CD4-positive, alpha-beta T cell (primary cell): ENCODE data around the gene CITED4. TPM values are rescaled to one million over a fixed set of nuclear protein-coding genes. Genes with fewer than 3 reads are reported as not detected.

Experiments used
- ATAC-seq: fragments of 200-7000 bp; cut with Tn5 transposase; one replicate; pipeline ENCODE4 v1.10.0; 2022; ENCODE audit warnings: mild to moderate bottlenecking; ENCODE audit not compliant: poor library complexity
- CTCF ChIA-PET: fragments of 350-600 bp; sonication (Branson Sonifier 250); formaldehyde crosslinking; loops from one replicate; lab custom pipeline; 2021; ENCODE audit warnings: antibody characterized with exemption, inconsistent platforms; lab: Charles Lee
- POLR2A ChIA-PET: fragments of 350-600 bp; sonication (Branson Sonifier 250); formaldehyde crosslinking; loops from one replicate; lab custom pipeline; 2021; ENCODE audit warnings: antibody characterized with exemption, inconsistent platforms; lab: Charles Lee
- DNase-seq, 14 experiments: peaks; one replicate each; pipeline ENCODE4 v3.0.0-alpha.2; 2013 to 2020; ENCODE audit warnings: mixed read lengths in 2 of 14
- H3K27ac ChIP-seq, 2 donors: one replicate each; pipeline versions ENCODE4 v1.5.1 to v1.7.0; 2013; ENCODE audit warnings: low read length in 2 of 2, low read depth in 1 of 2, mild to moderate bottlenecking in 1 of 2
- H3K27me3 ChIP-seq, 2 experiments: 1 replicate in 1 of 2; 2 replicates in 1 of 2; pipeline versions ENCODE4 v1.6.1 to v1.7.0; 2013; ENCODE audit warnings: low read length in 2 of 2, control low read depth in 1 of 2, mild to moderate bottlenecking in 1 of 2, moderate library complexity in 1 of 2; ENCODE audit not compliant: insufficient read depth in 2 of 2, control insufficient read depth in 1 of 2
- H3K36me3 ChIP-seq: one replicate; pipeline ENCODE4 v1.6.1; 2013; ENCODE audit warnings: low read length, control low read depth; ENCODE audit not compliant: insufficient read depth
- H3K4me1 ChIP-seq: one replicate; pipeline ENCODE4 v1.6.1; 2013; ENCODE audit warnings: low read length, control low read depth; ENCODE audit not compliant: insufficient read depth
- H3K4me3 ChIP-seq: one replicate; pipeline ENCODE4 v1.5.1; 2013; ENCODE audit warnings: mild to moderate bottlenecking, low read length, moderate library complexity
- H3K9me3 ChIP-seq, 2 experiments: 1 replicate in 1 of 2; 2 replicates in 1 of 2; pipeline versions ENCODE4 v1.6.1 to v1.7.0; 2013; ENCODE audit warnings: low read length in 2 of 2, mild to moderate bottlenecking in 2 of 2, control low read depth in 1 of 2, moderate library complexity in 1 of 2; ENCODE audit not compliant: control insufficient read depth in 1 of 2, insufficient read depth in 1 of 2
- H3K27ac Mint-ChIP-seq: one replicate; pipeline ENCODE4 v1.8.0; 2020; ENCODE audit warnings: mixed read lengths
- H3K27me3 Mint-ChIP-seq: one replicate; pipeline ENCODE4 v1.8.0; 2021; ENCODE audit warnings: mixed read lengths
- H3K36me3 Mint-ChIP-seq: one replicate; pipeline ENCODE4 v1.8.0; 2021; ENCODE audit warnings: low read depth, mixed read lengths
- H3K4me1 Mint-ChIP-seq: one replicate; pipeline ENCODE4 v1.8.0; 2021; ENCODE audit warnings: low read depth, mixed read lengths
- H3K4me3 Mint-ChIP-seq: one replicate; pipeline ENCODE4 v1.8.0; 2020; ENCODE audit warnings: mild to moderate bottlenecking, mixed read lengths
- H3K9me3 Mint-ChIP-seq: one replicate; pipeline ENCODE4 v1.8.0; 2020; ENCODE audit warnings: mixed read lengths
- intact Hi-C, 2 experiments: fragments of 100-400 bp; cut with DNase I in 1 of 2; cut with micrococcal nuclease in 1 of 2; formaldehyde crosslinking; loops; one replicate each; pipeline versions ENCODE4 v1.15.1 to v1.9.0; 2023 to 2025; cut with DNase I, micrococcal nuclease
- total RNA-seq, 174 experiments: library from RNA in 2 of 174; stranded (reverse) in 2 of 174; gene quantifications; one replicate each; pipeline ENCODE4 v1.2.3 and lab custom pipeline; 2021 to 2026
- TF ChIP-seq, protein P1 (sequence below): fragments of 200-600 bp; IDR thresholded peaks from one replicate; pipeline ENCODE4 v1.8.0; 2022; ENCODE audit warnings: antibody characterized with exemption, mild to moderate bottlenecking

CITED4 gene
- total RNA-seq, 2 experiments from 2014 or later: 51.6 to 52.0 TPM

DNA sequence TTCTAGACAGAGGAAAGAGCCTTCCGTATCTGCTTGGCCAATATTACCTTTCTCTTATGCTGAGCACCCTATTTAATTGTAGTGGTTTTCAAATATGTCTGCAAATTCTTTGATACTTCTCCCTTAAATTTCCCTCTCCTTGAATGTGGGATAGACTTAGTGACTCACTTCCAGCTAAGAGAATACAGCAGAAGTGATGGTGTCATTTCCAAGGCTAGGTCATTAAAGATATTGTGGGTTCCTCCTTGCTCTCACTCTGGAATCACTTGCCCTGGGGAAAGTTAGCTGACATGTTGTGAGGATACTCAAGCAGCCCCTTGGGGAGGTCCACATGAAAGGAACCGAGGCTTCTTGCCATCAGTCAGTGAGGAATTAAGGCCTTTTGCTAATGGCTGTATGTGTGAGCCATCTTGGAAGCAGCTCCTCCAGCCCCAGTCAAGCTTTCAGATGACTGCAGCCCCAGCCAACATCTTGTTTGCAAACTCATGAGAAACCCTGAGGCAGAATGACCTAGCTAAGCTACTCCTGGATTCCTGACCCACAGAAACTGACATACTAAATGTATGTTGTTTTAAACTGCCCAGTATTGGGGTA, 8.1 kb upstream of the CITED4 start:
- intact Hi-C loops: no loop called here
- Mint-ChIP-seq H3K27ac (no peak overlapping the region), H3K4me1 (peaks cover 3% of the 10 kb centered on the region), H3K9me3 (peaks cover 4% of the 10 kb centered on the region), H3K27me3 (no peaks in the 10 kb centered on the region), H3K4me3 (no peak overlapping the region), H3K36me3 (no peaks in the 10 kb centered on the region)
- DNase-seq (no peak), ATAC-seq (no peak)
- TF ChIP-seq, protein P1, sequence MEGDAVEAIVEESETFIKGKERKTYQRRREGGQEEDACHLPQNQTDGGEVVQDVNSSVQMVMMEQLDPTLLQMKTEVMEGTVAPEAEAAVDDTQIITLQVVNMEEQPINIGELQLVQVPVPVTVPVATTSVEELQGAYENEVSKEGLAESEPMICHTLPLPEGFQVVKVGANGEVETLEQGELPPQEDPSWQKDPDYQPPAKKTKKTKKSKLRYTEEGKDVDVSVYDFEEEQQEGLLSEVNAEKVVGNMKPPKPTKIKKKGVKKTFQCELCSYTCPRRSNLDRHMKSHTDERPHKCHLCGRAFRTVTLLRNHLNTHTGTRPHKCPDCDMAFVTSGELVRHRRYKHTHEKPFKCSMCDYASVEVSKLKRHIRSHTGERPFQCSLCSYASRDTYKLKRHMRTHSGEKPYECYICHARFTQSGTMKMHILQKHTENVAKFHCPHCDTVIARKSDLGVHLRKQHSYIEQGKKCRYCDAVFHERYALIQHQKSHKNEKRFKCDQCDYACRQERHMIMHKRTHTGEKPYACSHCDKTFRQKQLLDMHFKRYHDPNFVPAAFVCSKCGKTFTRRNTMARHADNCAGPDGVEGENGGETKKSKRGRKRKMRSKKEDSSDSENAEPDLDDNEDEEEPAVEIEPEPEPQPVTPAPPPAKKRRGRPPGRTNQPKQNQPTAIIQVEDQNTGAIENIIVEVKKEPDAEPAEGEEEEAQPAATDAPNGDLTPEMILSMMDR: no peak
- POLR2A ChIA-PET: no interaction called here
- no peaks in the 10 kb centered on the region for H3K9me3 ChIP-seq
- H3K4me1 ChIP-seq: peaks cover 6% of the 10 kb centered on the region
- H3K36me3 ChIP-seq: no peaks in the 10 kb centered on the region
- H3K4me3 ChIP-seq: no peak overlapping the region
- no peak overlapping the region for H3K27ac ChIP-seq
- CTCF ChIA-PET: no interaction called here
- no peaks in the 10 kb centered on the region for H3K27me3 ChIP-seq

GRCh38 chr1:40868051-40868723, 6.0 kb upstream of the CITED4 start:
- Mint-ChIP-seq H3K4me1 (no peaks in the 10 kb centered on the region), H3K27ac (no peak overlapping the region), H3K9me3 (peaks cover 4% of the 10 kb centered on the region), H3K4me3 (no peak overlapping the region), H3K36me3 (no peaks in the 10 kb centered on the region), H3K27me3 (no peaks in the 10 kb centered on the region)
- no peak for ATAC-seq
- Histone ChIP-seq H3K4me3 (no peak overlapping the region), H3K27ac (no peak overlapping the region), H3K9me3 (no peaks in the 10 kb centered on the region), H3K36me3 (no peaks in the 10 kb centered on the region), H3K4me1 (peaks cover 4% of the 10 kb centered on the region), H3K27me3 (no peaks in the 10 kb centered on the region)
- ChIA-PET POLR2A (no interaction called here), CTCF (interaction anchor here (1.1 to 1.4 kb wide), 2 partner anchors 18 to 84 kb away, joined by 4 to 5 read pairs; no protein-coding TSS in a partner anchor)
- intact Hi-C loops: no loop called here
- no peak for DNase-seq
- TF ChIP-seq, protein P1: no peak

- Histone ChIP-seq H3K4me3 (peak overlapping the region; percentile 29), H3K9me3 (no peaks in the 10 kb centered on the region), H3K36me3 (no peaks in the 10 kb centered on the region), H3K4me1 (peaks cover 20% of the 10 kb centered on the region), H3K27ac (no peak overlapping the region), H3K27me3 (no peaks in the 10 kb centered on the region)
- H3K4me1 Mint-ChIP-seq: peaks cover 24% of the 10 kb centered on the region
- ATAC-seq: peak; percentile 15
- H3K27ac Mint-ChIP-seq: peak overlapping the region; percentile 89
- DNase-seq: peak in 10 of 14 experiments; percentile 15 to 74 (median 34)
- H3K36me3 Mint-ChIP-seq: no peaks in the 10 kb centered on the region
- TF ChIP-seq, protein P1: no peak
- H3K4me3 Mint-ChIP-seq: peak overlapping the region; percentile 94
- no peaks in the 10 kb centered on the region for H3K9me3 Mint-ChIP-seq
- no peaks in the 10 kb centered on the region for H3K27me3 Mint-ChIP-seq
- intact Hi-C loops: loop anchor here in 1 of 2 experiments (1.0 to 5.0 kb wide), 6 partner anchors 43 to 1906 kb away; partner anchors contain the start of genes C1orf50, NFYC, P3H1 and RIMS3
- ChIA-PET CTCF (interaction anchor here (1.0 to 2.0 kb wide), 5 partner anchors 9 to 91 kb away, joined by 3 to 7 read pairs (median 4); no protein-coding TSS in a partner anchor), POLR2A (interaction anchor here (0.7 to 4.0 kb wide), 19 partner anchors 8 to 1123 kb away, joined by 3 to 96 read pairs (median 9); partner anchors contain the start of genes CTPS1, NFYC and PPIE)
Observed at GRCh38 chr1:40861224-40862003, 749 bp downstream of the CITED4 start.
